Activated T-helper 2 cell treated with anti-CD3 and anti-CD28 coated beads, Interferon-gamma antibody, Interleukin-2, Interleukin-4, amounts not matched to agents 10 μg/mL and 5 μg/mL and 100 μg/mL, durations not matched to agents 14 hours and 24 hours and 36 hours (primary cell): ENCODE results near the gene ENPP7. TPM values are rescaled to one million over a fixed set of nuclear protein-coding genes. Genes with fewer than 3 reads are reported as not detected.

Source experiments
- DNase-seq: peaks from one replicate; pipeline ENCODE4 v3.0.0; 2021; ENCODE audit warnings: low spot score
- H3K27ac Mint-ChIP-seq: one replicate; pipeline ENCODE4 v1.8.0; 2021; ENCODE audit warnings: mixed read lengths
- H3K27me3 Mint-ChIP-seq: one replicate; pipeline ENCODE4 v1.8.0; 2021; ENCODE audit warnings: low read depth, mixed read lengths
- H3K36me3 Mint-ChIP-seq: one replicate; pipeline ENCODE4 v1.8.0; 2021; ENCODE audit warnings: low read depth, mixed read lengths
- H3K4me1 Mint-ChIP-seq: one replicate; pipeline ENCODE4 v1.8.0; 2021; ENCODE audit warnings: low read depth, mixed read lengths
- H3K4me3 Mint-ChIP-seq: one replicate; pipeline ENCODE4 v1.8.0; 2021; ENCODE audit warnings: low read depth, mild to moderate bottlenecking, moderate library complexity, mixed read lengths
- H3K9me3 Mint-ChIP-seq: one replicate; pipeline ENCODE4 v1.8.0; 2021; ENCODE audit warnings: mixed read lengths
- intact Hi-C: fragments of 100-400 bp; cut with micrococcal nuclease; formaldehyde crosslinking; loops from one replicate; pipeline ENCODE4 v1.15.1; 2023
- total RNA-seq: library from RNA; stranded (reverse); gene quantifications from 2 replicates; pipeline ENCODE4 v1.2.3, GENCODE V29; 2022

Gene ENPP7
- total RNA-seq, 1 donor from 2014 or later: not detected

DNA sequence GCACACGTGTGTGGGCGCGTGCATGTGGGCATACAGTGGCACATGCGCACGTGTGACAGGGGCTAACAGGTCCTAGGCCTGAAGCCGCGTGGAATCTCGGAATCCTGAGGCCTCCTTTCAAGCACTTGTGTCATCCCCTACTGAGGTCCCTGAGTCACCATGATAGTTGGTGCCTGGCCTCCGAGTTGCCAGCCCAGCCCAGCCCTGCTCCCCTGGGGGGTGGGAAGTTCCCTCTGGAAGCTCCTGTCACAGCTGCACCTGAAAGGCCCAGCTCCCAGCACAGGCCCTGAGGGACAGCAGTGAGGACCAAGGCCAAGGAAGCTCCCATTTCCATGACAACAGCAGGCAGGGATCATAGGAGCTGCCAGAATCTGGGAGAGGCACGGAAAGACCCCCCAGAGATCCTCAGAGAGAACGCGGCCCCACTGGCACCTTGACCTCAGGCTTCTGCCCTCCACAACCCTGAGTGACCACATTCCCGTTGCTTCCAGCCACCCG is 35.4 kb upstream of the ENPP7 start:
- H3K27me3 Mint-ChIP-seq: peaks cover 2% of the 10 kb centered on the region
- H3K4me1 Mint-ChIP-seq: no peaks in the 10 kb centered on the region

GRCh38 chr17:79695797-79696609 is 34.7 kb upstream of the ENPP7 start:
- no peak for DNase-seq
- no peak overlapping the region for H3K4me3 Mint-ChIP-seq
- no peaks in the 10 kb centered on the region for H3K36me3 Mint-ChIP-seq
- H3K27ac Mint-ChIP-seq: no peak overlapping the region
- no peaks in the 10 kb centered on the region for H3K9me3 Mint-ChIP-seq
- no peaks in the 10 kb centered on the region for H3K4me1 Mint-ChIP-seq
- peaks cover 2% of the 10 kb centered on the region for H3K27me3 Mint-ChIP-seq
- intact Hi-C loops: no loop called here

More for the DNA sequence above, 35.4 kb upstream of the ENPP7 start:
- intact Hi-C loops: no loop called here
- no peak overlapping the region for H3K4me3 Mint-ChIP-seq
- DNase-seq: no peak
- H3K27ac Mint-ChIP-seq: no peak overlapping the region
- H3K36me3 Mint-ChIP-seq: no peaks in the 10 kb centered on the region
- no peaks in the 10 kb centered on the region for H3K9me3 Mint-ChIP-seq

- no peak for DNase-seq
- Mint-ChIP-seq H3K27ac (no peak overlapping the region), H3K9me3 (no peaks in the 10 kb centered on the region), H3K27me3 (peaks cover 2% of the 10 kb centered on the region), H3K4me3 (no peak overlapping the region), H3K36me3 (no peaks in the 10 kb centered on the region), H3K4me1 (no peaks in the 10 kb centered on the region)
- intact Hi-C loops: no loop called here
These were observed 34.1 kb upstream of the ENPP7 start for GRCh38 chr17:79696610-79696982.

- intact Hi-C loops: no loop called here
- Mint-ChIP-seq H3K4me3 (no peak overlapping the region), H3K27me3 (peaks cover 2% of the 10 kb centered on the region)
These were observed 32.4 kb upstream of the ENPP7 start for GRCh38 chr17:79698146-79698846.

DNA sequence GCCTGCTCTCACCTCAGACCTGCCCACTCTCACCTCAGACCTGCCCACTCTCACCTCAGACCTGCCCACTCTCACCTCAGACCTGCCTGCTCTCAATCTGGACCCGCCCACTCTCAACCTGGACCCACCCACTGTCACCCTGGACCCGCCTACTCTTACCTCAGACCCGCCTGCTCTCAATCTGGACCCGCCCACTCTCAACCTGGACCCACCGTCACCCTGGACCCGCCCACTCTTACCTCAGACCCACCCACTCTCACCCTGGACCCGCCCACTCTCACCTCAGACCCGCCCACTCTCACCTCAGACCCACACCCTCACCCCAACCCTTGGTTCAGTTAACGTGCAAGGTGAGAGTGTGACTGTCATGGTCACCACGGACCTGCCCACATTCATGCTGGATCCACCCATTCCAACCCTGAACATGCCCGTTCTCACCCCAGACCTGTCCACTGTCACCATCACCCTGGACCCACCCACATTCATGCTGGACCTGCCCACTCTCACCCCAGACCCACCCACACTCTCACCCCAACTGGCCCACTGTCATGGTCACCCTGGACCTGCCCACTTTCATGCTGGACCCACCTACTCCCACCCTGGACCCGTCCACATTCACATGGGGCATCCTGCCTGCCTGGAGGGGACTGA is 31.2 kb upstream of the ENPP7 start:
- Mint-ChIP-seq H3K4me3 (no peak overlapping the region), H3K36me3 (no peaks in the 10 kb centered on the region), H3K9me3 (no peaks in the 10 kb centered on the region), H3K4me1 (no peaks in the 10 kb centered on the region), H3K27me3 (peaks cover 2% of the 10 kb centered on the region), H3K27ac (no peak overlapping the region)
- intact Hi-C loops: no loop called here
- no peak for DNase-seq

More at GRCh38 chr17:79698146-79698846, 32.4 kb upstream of the ENPP7 start:
- Mint-ChIP-seq H3K4me1 (no peaks in the 10 kb centered on the region), H3K36me3 (no peaks in the 10 kb centered on the region), H3K9me3 (no peaks in the 10 kb centered on the region), H3K27ac (no peak overlapping the region)
- DNase-seq: no peak

- H3K36me3 Mint-ChIP-seq: no peaks in the 10 kb centered on the region
- DNase-seq: no peak
- no peaks in the 10 kb centered on the region for H3K4me1 Mint-ChIP-seq
- no peak overlapping the region for H3K4me3 Mint-ChIP-seq
- no peaks in the 10 kb centered on the region for H3K9me3 Mint-ChIP-seq
- intact Hi-C loops: no loop called here
- H3K27me3 Mint-ChIP-seq: peaks cover 2% of the 10 kb centered on the region
- no peak overlapping the region for H3K27ac Mint-ChIP-seq
These were observed 30.2 kb upstream of the ENPP7 start for GRCh38 chr17:79700592-79700991.

DNA sequence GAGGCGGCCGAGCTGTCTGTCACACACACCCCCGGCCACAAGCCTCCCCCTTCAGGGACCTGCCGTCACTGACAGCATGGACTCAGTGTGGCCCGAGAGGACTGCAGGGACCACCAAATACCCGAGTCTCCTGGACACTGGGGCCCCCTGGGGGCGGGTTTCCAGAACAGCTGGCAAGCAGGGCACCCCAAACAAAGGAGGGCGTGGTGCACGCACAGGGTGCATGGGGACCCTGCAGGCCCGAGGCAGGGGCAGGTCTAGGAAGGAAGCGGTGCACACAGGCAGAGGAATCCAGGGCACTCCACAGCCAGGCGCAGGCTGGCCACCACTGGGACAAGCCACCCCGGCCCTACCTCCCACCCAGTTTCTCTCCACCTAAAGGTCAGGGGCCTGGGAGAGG is 28.7 kb upstream of the ENPP7 start:
- peaks cover 2% of the 10 kb centered on the region for H3K27me3 Mint-ChIP-seq
- H3K4me1 Mint-ChIP-seq: no peaks in the 10 kb centered on the region
- no peak overlapping the region for H3K4me3 Mint-ChIP-seq
- H3K9me3 Mint-ChIP-seq: no peaks in the 10 kb centered on the region
- intact Hi-C loops: no loop called here
- H3K27ac Mint-ChIP-seq: no peak overlapping the region
- no peaks in the 10 kb centered on the region for H3K36me3 Mint-ChIP-seq
- no peak for DNase-seq

DNA sequence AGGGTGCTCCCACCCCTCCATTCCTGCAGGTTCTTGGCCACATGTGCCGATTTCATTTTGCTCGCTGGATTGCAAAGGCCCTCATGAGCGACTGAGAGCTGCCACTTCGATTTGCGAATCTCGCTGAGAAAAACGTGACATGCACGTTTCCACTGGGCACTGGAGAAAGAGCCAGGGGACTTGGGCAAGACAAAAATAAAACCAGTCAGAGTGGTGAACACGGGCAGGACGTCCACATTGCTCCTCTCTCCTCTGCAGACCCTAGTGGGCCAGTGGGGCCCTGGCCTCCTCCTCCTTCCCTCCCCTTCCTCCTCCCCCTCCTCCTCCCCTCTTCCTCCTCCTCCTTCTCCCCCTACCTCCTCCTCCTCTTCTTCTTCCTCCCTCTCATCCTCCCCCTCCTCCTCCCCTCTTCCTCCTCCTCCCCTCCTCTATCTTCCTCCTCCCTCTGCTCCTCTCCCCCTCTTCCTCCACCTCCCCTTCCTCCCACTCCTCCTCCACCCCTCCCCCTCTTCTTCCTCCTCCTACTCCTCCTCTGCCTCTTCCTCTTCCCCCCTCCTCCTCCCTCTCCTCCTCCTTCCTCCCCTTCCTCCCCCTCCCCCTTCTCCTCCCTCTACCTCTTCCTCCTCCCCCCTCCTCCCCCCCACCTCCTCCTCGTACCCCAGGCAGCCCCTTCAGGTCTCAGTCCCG is 28.1 kb upstream of the ENPP7 start:
- no peaks in the 10 kb centered on the region for H3K36me3 Mint-ChIP-seq
- H3K27ac Mint-ChIP-seq: no peak overlapping the region

GRCh38 chr17:79704691-79705090 is 26.1 kb upstream of the ENPP7 start:
- H3K4me1 Mint-ChIP-seq: no peaks in the 10 kb centered on the region
- no peak overlapping the region for H3K27ac Mint-ChIP-seq
- no peaks in the 10 kb centered on the region for H3K9me3 Mint-ChIP-seq
- intact Hi-C loops: no loop called here
- no peak overlapping the region for H3K4me3 Mint-ChIP-seq
- DNase-seq: no peak
- no peaks in the 10 kb centered on the region for H3K36me3 Mint-ChIP-seq
- H3K27me3 Mint-ChIP-seq: no peaks in the 10 kb centered on the region

More for the DNA sequence above, 28.1 kb upstream of the ENPP7 start:
- no peak for DNase-seq
- intact Hi-C loops: no loop called here
- no peaks in the 10 kb centered on the region for H3K4me1 Mint-ChIP-seq
- H3K27me3 Mint-ChIP-seq: peaks cover 2% of the 10 kb centered on the region
- no peaks in the 10 kb centered on the region for H3K9me3 Mint-ChIP-seq
- no peak overlapping the region for H3K4me3 Mint-ChIP-seq

GRCh38 chr17:79705674-79706073 is 25.1 kb upstream of the ENPP7 start:
- Mint-ChIP-seq H3K9me3 (no peaks in the 10 kb centered on the region), H3K27ac (no peak overlapping the region), H3K36me3 (no peaks in the 10 kb centered on the region), H3K4me1 (no peaks in the 10 kb centered on the region), H3K27me3 (no peaks in the 10 kb centered on the region), H3K4me3 (no peak overlapping the region)
- intact Hi-C loops: no loop called here
- no peak for DNase-seq

DNA sequence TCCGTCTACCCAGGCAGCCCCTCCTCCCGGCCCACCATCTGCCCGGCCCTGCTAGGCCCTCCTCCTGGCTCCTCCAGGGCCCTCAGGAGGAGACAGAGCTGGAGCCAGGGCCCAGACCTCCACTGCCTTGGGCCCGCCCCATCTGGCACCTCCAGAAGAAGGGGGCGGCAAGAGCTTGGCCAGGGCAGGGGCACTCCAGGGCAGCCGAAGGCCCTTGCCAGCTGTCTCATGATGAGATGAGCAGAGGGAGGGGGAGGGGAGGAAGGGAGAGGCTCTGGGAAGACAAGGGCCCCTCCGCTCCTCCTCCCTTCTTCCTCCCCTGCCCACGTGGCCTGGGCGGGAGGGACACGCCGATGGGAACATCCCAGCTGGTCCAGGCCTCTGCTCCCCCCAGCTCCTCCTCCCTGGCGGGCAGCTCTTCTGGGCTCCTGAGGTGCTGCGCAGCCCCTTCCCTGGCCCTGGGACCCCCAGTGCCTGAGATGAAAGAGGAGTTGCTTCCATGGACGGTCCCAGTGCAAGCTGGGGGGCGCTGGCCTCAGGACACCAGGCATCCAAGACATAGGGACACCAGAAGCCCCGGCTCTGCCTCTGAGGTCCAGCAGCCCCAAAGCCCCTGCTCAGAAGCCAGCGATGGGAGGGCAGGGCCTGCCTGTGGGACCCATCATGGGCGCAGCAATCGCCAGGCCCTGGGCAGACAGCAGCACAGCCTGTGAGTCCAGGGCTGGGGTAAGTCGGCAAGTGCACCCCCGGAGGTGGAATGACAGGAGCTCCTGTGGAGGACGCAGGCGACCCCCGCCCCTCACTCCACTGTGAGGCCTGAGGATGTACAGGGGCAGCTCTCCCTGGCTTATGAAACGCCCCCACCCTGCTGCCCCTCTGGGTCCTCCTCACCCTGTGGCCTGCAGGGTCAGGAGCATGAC is 23.6 kb upstream of the ENPP7 start:
- intact Hi-C loops: no loop called here
- Mint-ChIP-seq H3K4me3 (no peak overlapping the region), H3K27me3 (no peaks in the 10 kb centered on the region)

More for the DNA sequence above, 23.6 kb upstream of the ENPP7 start:
- Mint-ChIP-seq H3K4me1 (no peaks in the 10 kb centered on the region), H3K36me3 (no peaks in the 10 kb centered on the region), H3K9me3 (no peaks in the 10 kb centered on the region), H3K27ac (no peak overlapping the region)
- no peak for DNase-seq
